ENCODE measurements around the gene APBB1. TPM values are rescaled to one million over a fixed set of nuclear protein-coding genes. Genes with fewer than 3 reads are reported as not detected.

Gene APBB1
- polyA plus RNA-seq, 1 of the 3 experiments (the other 2 are of a cell fraction) = 35.9 TPM

DNA sequence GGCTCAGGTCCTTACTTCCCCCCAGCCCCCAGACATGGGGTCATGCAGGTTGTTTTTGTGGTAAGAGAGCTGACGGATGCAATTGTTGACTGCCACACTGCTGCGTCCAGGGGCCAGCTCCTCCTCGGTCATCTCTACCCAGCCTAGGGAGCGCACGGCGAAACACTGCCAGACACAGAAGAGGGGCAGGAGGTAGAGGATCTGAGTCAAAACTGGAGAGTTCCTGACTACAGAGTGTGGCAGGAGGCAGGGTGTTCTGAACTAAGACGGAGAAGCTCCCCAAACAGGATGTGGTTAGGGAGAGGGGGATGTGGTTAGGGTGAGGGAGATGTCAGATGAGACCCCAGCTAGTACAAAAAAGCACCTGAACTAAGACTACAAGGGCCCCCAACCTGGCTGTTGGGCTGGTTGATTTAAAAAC, 16.3 kb downstream of the APBB1 start:
- CTCF ChIA-PET = interaction anchor here (1.5 to 3.1 kb wide), 3 partner anchors 23 to 41 kb away, joined by 3 to 12 read pairs (median 6); no protein-coding TSS in a partner anchor
- Histone ChIP-seq H4K20me1 (ENCODE audit: insufficient read depth) (no peaks in the 10 kb centered on the region), H3K36me3 (replicated peaks in 1 of 2; ENCODE audit: control insufficient read depth in 1 of 2, insufficient read depth in 2 of 2, low read length in 1 of 2) (peaks cover 0 to 13% of the 10 kb centered on the region in 2 experiments), H3K79me2 (ENCODE audit: insufficient read depth) (no peaks in the 10 kb centered on the region), H2AFZ (ENCODE audit: low read depth) (no peak overlapping the region), H3K9me2 (no peaks in the 10 kb centered on the region), H3K4me3 (ENCODE audit: low read depth in 2 of 2, low read length in 1 of 2) (no peak overlapping the region), H3K27me3 (ENCODE audit: insufficient read depth) (no peaks in the 10 kb centered on the region), H3K27ac (ENCODE audit: low read depth in 2 of 2, low read length in 1 of 2) (no peak overlapping the region), H3K9ac (no peak overlapping the region), H3F3A (replicated peaks; ENCODE audit: insufficient read depth) (peaks cover 2% of the 10 kb centered on the region), H3K4me2 (no peak overlapping the region), H3K9me3 (no peaks in the 10 kb centered on the region), H3K4me1 (ENCODE audit: control insufficient read depth in 1 of 2, insufficient read depth in 2 of 2, low read depth in 1 of 2, low read length in 1 of 2) (peaks cover 7 to 13% of the 10 kb centered on the region in 2 experiments; a peak in 2 of 4 replicates)
- 92% methylated on average over 7 of the region's 7 CpGs for WGBS (ENCODE audit: low lambda C conversion rate)
- TF ChIP-seq USF2 (IDR thresholded peaks at IDR 0.05; ENCODE audit: borderline replicate concordance, low read depth, low read length) = no peak
- TF ChIP-seq, protein P1, sequence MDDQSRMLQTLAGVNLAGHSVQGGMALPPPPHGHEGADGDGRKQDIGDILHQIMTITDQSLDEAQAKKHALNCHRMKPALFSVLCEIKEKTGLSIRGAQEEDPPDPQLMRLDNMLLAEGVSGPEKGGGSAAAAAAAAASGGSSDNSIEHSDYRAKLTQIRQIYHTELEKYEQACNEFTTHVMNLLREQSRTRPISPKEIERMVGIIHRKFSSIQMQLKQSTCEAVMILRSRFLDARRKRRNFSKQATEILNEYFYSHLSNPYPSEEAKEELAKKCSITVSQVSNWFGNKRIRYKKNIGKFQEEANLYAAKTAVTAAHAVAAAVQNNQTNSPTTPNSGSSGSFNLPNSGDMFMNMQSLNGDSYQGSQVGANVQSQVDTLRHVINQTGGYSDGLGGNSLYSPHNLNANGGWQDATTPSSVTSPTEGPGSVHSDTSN (IDR thresholded peaks at IDR 0.05) = no peak
- no peak for TF ChIP-seq MEF2A (IDR thresholded peaks at IDR 0.05; ENCODE audit: borderline replicate concordance, low read depth)
- no peak for TF ChIP-seq RFX5 (IDR thresholded peaks at IDR 0.05; ENCODE audit: low read length)
- TF ChIP-seq, protein P2, sequence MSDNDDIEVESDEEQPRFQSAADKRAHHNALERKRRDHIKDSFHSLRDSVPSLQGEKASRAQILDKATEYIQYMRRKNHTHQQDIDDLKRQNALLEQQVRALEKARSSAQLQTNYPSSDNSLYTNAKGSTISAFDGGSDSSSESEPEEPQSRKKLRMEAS (IDR thresholded peaks at IDR 0.05; ENCODE audit: low read depth) = no peak
- TF ChIP-seq TAF1 (IDR thresholded peaks at IDR 0.05; ENCODE audit: borderline replicate concordance, low read depth, low read length) = no peak
- TF ChIP-seq TEAD4 (IDR thresholded peaks at IDR 0.05; ENCODE audit: borderline replicate concordance, insufficient read depth) = no peak
- TF ChIP-seq, protein P3, sequence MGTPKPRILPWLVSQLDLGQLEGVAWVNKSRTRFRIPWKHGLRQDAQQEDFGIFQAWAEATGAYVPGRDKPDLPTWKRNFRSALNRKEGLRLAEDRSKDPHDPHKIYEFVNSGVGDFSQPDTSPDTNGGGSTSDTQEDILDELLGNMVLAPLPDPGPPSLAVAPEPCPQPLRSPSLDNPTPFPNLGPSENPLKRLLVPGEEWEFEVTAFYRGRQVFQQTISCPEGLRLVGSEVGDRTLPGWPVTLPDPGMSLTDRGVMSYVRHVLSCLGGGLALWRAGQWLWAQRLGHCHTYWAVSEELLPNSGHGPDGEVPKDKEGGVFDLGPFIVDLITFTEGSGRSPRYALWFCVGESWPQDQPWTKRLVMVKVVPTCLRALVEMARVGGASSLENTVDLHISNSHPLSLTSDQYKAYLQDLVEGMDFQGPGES (IDR thresholded peaks at IDR 0.05; ENCODE audit: low read depth, low read length) = no peak
- TF ChIP-seq NFIC (IDR thresholded peaks at IDR 0.05; ENCODE audit: borderline replicate concordance) = no peak
- no peak for TF ChIP-seq MXI1 (IDR thresholded peaks at IDR 0.05; ENCODE audit: low read depth, low read length)
- POLR2A ChIA-PET = interaction anchor here (0.8 kb wide), 1 partner anchor 17 kb away, joined by 6 read pairs; the partner anchor contains the start of gene APBB1
- no peak for DNase-seq

DNA sequence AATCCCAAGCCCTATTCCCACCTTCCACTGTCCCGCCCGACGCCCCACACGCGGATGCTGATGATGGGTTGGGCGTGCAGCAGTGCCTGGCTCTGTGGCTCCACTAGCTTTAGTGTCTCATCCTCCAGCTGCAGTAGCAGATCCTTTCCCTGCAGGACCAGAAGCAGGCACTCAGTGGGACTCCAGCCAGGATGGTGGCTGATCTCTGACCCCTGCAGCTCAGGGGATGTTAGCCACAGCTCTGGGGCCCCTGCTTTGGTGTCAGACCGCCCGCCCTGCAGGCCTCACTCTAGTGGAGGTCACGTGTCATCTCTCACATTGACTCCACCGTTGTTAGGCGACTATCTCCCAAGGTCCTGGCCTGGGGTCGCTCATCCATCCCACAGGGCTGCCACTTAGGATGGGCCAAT, 16.8 kb downstream of the APBB1 start:
- ChIA-PET POLR2A (interaction anchor here (1.4 kb wide), 1 partner anchor 17 kb away, joined by 3 read pairs; the partner anchor contains the start of gene APBB1), CTCF (interaction anchor here (1.1 to 3.1 kb wide), 5 partner anchors 23 to 353 kb away, joined by 3 to 12 read pairs (median 4); no protein-coding TSS in a partner anchor)
- Histone ChIP-seq H3K9ac (no peak overlapping the region), H3K4me1 (ENCODE audit: control insufficient read depth in 1 of 2, insufficient read depth in 2 of 2, low read depth in 1 of 2, low read length in 1 of 2) (peaks cover 11 to 13% of the 10 kb centered on the region in 2 experiments; a peak in 2 of 4 replicates), H3K4me2 (no peak overlapping the region), H3K36me3 (replicated peaks in 1 of 2; ENCODE audit: control insufficient read depth in 1 of 2, insufficient read depth in 2 of 2, low read length in 1 of 2) (peaks cover 0 to 16% of the 10 kb centered on the region in 2 experiments), H2AFZ (ENCODE audit: low read depth) (no peak overlapping the region), H4K20me1 (ENCODE audit: insufficient read depth) (no peaks in the 10 kb centered on the region), H3K9me3 (no peaks in the 10 kb centered on the region), H3K4me3 (ENCODE audit: low read depth in 2 of 2, low read length in 1 of 2) (no peak overlapping the region), H3K9me2 (no peaks in the 10 kb centered on the region), H3F3A (replicated peaks; ENCODE audit: insufficient read depth) (peaks cover 2% of the 10 kb centered on the region), H3K27ac (ENCODE audit: low read depth in 2 of 2, low read length in 1 of 2) (no peak overlapping the region), H3K27me3 (ENCODE audit: insufficient read depth) (no peaks in the 10 kb centered on the region), H3K79me2 (ENCODE audit: insufficient read depth) (no peaks in the 10 kb centered on the region)
- TF ChIP-seq GATA2 (CRISPR knock-in tag; IDR thresholded peaks at IDR 0.05) (no peak), EP300 (IDR thresholded peaks at IDR 0.05; ENCODE audit: borderline replicate concordance in 1 of 2, low read depth in 1 of 2, low read length in 1 of 2) (no peak)
- DNase-seq = no peak
- 95% methylated on average over 11 of the region's 12 CpGs for WGBS (ENCODE audit: low lambda C conversion rate)

Data from SK-N-SH (cell line).